Stromal cell of bone marrow (primary cell): ENCODE results near the gene NPPB.

Experiments used
- DNase-seq: peaks from one replicate; pipeline ENCODE4 v3.0.0-alpha.2; 2012; ENCODE audit warnings: low read depth

Gene NPPB

DNA sequence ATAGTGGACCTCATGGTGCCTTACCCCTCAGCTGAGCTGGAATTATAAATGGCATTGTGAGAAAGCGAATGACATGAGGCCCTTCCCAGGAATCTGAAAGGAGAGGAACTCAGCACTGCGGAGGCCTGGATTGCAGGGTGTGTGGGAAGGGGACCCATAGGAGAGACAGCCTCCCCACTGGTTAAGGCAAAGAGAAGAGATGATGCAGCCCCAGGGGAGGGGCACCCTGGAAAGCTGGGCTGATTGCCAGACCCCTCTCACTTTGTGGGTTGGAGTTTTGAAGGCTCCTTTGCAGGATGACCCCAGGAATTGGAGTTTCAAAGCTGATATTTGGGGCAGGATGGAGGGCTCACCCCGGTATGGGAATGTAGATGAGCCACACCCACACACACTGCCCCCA, 2.0 kb downstream of the NPPB start:
- no peak for DNase-seq

DNA sequence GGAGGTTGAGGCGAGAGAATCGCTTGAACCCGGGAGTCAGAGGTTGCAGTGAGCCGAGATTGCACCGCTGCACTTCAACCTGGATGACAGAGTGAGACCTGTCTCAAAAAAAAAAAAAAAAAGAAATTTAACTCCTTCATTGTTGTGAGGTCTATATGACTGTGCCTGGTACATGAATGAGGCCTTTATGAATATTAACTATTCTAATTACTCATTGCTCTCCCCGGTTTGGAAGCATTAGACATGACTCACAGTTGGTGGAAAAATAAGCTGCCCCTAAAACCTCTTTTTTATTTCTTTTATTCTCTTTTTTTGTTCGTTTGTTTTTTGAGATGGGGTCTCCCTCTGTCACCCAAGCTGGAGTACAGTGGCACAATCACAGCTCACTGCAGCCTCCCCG, 3.3 kb downstream of the NPPB start:
- DNase-seq: no peak

DNA sequence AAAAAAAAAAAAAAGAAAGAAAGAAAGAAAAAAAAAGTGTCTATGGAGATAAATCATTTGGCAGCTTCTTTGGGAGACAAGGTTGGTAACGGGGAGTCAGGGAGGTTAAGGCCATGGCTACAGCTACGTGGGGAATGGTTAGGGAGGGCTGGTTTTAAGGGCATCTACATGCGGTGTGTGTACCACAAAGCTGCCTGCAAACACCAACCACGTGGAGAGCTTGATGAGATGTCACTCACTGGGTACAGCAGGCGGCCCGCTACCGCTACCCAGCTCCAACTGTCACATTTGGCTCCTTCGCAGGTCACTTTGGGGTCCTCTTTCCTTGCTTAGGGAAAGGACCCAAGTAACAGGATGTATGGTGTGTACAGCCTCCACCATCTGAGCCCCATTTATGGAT, 4.2 kb downstream of the NPPB start:
- no peak for DNase-seq

DNA sequence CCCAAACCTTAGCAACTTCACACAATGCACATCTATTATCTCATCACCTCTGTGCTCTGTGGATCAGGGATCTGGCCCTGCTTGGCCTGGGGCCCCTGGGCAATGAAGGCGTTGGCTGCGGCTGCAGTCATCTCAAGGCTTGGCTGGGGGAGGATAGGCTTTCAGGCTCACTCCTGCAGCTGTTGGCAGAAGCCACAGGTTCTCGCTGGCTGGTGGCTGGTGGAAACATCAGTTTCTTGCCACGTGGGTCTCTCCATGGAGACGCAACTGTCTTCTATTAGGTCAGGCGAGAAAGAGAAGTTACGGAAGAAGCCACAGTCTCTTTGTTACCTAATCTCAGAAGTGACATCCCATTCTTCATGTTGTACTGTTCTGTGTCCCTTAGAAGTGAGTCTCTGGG, 7.6 kb downstream of the NPPB start:
- no peak for DNase-seq

DNA sequence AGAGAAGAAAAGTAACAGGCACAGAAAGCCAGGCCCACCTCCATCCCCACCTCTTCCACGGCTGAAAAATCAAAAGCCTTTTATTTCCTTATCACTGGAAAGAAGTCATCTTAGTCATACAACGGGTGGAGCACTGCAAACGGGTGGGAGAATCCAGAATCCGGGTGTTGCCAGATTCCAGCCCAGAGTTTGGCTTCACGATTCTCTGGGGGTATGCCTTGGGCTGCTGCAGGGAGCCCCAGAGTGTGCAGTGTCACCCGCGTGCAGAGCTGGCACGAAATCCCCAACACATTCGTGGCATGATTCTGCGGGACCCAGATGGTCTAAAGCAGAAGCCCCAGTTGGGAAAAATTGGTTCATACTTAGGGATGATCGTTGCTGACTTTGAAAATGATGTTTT, 8.6 kb downstream of the NPPB start:
- DNase-seq: no peak

DNA sequence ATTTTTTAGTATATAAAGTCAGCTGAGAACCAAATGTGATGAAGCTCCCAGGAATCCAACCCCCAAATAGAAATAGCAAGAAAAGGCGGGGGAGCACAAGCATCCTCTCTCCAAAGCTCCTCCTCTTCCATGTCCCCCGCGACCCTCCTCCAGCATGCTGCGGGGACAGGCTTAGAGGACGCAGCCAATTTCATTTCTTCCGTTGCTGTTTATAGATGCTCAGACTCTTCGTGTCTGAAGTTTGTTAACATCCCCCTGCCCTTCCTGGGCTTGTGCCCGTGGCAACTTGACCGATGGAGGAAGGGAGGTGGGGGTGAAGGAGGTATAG, 10.4 kb downstream of the NPPB start:
- DNase-seq: no peak

DNA sequence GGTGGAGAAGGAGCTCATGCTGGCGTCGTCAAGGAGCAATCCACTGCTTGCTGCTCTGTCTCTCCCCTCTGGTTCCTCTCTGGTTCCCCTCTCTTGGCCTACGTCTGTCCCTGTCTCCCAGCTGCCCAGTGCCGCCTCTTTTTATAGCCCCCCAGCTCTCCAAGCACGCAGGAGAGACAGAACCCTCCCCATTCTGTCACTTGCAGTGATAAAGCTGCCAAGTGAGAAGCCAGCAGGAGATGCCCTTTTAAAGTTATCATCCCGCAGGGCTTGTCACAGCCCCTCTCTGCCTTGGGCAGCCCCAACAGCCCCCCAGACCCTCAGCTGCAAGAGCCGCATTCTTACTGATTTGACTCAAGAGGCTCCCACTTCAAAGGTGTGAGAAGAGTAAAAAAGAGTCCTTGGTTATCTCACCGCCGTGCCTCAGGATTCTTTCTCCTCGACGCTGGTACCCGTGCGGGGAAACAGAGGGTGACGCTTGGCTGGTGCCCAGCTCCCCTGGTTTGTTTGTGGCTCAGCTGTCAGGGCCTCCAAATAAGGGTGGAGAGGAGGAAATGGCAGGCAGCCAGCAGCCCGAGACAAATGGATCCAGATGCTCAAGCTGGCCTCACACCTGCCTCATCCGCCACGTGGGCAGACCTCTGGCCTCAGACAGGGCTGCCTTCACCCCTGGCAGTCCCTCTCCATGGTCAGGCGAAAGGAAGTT, 10.9 kb downstream of the NPPB start, which contains the start of gene NPPA:
Gene NPPA, minus strand, starts transcription at position 117 of the 706 bp plus-strand sequence. Its CDS starts 99 bp downstream, at position 18.
- no peak for DNase-seq

DNA sequence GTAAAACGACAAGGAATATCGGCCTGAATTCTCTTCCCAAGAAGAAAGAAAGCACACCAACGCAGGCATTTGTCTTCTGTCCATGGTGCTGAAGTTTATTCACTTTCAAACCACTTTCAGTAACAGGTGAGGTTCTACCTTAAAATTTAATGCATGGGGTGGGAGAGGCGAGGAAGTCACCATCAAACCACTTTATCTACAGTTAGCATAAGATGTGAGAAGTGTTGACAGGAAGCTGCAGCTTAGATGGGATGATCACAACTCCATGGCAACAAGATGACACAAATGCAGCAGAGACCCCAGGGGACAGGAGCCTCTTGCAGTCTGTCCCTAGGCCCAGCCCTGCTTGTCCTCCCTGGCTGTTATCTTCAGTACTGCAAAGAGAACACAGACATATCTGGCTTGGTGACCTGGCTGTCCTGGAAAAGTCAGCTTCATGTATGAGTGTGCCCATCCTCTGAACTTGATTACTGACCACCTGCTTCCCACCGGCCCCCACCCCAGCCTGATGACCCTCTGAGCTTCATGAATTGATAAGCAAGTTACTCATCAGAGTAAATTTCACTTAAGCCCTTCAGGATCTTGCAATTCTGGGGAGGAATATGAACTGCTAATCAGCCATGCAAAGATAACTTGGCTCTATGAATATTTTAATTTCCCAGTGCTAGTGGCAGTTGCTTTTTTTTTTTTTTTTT, 13.0 kb downstream of the NPPB start:
- no peak for DNase-seq

DNA sequence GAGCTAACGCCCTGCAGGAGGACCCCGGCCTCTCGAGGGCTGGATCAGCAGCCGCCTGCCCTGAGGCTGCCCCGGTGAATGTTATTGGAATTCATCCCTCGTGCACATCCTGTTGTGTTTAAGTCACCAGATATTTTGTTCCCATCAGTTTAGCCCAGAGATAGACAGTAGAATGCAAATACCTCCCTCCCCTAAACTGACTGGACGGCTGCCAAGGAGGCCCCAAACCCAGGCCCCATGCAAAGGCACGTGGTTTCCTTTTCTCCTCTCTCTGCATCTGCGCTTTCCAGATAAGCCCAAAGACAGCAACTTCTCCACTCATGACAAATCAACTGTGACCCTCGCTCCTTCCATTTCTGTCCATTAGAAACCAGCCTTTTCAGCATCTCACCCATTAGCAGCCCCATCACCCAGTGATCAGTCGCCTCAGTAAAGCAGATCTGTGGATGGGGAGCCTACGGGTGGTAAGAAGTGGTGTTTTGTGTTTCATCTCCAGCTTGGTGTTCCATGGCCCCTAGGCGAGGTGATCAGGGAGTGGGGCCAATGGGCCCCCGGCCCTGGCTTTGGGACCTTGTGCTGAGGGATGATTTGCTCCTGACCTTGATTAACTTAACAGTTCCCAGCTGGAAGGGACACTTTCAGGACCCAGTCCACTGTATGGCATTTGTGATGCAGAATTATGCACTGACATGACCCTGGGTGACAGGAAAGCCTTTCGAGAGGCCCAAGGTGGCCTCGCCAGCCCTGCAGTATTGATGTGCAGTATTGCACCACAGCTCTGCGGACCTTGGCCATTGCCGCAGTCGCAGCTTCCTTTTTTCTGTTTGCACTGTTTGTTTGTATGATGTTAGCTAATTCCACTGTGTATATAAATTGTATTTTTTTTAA, 16.3 kb downstream of the NPPB start:
- DNase-seq: no peak

DNA sequence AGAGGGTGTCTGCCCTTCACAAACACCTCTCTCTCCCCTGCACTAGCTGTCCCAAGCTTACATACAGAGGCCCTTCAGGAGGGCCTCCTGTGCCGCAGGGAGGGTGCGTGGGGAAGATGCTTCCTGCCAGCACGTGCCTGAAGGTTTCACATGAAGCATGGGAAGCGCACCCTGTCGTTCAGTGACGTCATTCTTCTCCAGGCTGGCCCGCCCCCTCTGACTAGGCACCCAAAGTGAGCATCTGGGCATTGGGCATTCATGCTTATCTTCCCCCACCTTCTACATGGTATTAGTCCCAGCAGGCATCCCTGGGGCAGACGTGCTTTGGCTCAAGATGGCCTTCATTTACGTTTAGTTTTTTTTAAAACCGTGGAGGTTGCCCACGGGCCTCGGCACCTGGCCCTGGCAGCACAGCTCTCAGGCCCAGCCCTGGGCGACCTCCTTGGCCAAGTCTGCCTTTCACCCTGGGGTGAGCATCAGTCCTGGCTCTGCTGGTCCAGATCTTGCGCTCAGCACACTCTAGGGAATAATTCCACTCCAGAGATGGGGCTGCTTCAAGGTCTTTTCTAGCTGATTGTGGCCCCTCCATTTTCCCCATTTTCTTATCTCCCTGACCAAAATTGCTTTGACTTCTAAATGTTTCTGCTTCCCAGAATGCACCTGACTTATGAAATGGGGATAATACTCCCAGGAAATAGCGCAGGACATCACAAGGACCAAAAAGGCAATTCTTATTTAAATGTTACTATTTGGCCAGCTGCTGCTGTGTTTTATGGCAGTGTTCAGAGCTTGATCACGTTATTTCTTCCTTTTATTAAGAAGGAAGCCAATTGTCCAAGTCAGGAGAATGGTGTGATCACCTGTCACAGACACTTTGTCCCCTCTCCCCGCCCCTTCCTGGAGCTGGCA, 17.2 kb downstream of the NPPB start:
- DNase-seq: no peak

DNA sequence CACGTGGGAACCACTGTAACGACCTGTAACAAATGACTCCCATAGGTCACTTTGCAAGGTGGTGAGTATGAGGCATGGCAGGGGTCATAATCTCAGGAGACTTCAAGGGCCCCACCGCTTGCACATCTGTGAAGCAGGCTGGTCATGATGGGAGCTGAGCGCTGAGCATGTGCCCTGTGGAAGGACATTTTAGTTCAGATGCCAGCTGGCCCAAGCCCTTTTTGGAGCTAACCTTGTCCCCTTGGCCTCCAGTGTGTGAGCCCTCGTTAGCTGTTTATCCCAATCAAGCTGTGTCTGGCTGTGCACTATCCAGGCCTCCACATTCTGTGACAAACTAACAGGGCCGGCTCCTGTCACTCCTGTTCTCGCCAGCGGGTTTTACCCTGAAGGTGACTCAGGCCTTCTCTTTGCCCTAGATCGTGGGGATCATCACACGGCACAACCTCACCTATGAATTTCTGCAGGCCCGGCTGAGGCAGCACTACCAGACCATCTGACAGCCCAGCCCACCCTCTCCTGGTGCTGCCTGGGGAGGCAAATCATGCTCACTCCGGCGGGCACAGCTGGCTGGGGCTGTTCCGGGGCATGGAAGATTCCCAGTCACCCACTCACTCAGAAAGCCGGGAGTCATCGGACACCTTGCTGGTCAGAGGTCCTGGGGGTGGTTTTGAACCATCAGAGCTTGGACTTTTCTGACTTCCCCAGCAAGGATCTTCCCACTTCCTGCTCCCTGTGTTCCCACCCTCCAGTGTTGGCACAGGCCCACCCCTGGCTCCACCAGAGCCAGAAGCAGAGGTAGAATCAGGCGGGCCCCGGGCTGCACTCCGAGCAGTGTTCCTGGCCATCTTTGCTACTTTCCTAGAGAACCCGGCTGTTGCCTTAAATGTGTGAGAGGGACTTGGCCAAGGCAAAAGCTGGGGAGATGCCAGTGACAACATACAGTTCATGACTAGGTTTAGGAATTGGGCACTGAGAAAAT, 18.7 kb downstream of the NPPB start:
- DNase-seq: no peak

DNA sequence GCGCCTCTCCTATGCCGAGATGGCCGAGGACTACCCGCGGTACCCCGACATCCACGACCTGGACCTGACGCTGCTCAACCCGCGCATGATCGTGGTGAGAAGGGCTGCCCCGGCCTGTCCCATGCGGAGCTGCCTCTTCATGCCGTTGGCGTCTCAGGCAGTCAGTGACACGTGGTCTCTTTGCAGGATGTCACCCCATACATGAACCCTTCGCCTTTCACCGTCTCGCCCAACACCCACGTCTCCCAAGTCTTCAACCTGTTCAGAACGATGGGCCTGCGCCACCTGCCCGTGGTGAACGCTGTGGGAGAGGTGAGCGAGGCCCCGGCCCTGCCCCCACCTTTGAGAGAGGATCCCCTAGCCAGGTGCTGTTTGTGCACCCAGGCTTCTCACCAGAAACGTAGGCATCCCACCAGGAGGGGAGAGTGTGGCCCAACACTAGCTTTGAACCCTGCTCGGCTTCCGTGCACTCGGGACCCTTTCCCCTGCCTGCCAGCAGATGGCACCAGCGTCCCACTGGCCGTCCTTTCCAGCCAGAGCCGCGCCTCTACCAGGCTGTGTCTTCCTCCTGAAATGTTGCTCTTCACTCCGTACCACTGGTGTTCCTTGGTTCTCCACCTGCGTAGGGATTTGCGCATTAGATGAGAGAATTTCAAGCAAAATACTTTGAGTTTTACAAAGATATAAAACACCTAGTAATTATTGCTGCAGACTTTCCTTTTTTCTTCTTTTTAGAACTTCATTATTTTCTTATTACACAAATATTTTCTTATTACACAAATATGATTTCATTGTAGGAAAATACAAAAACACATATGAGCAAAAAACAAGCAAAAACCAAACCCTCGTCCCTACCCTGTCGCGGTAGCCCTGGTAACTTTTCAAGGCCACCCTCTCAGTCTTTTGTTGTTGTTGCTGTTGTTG, 20.1 kb downstream of the NPPB start:
- DNase-seq: peak; percentile 19

DNA sequence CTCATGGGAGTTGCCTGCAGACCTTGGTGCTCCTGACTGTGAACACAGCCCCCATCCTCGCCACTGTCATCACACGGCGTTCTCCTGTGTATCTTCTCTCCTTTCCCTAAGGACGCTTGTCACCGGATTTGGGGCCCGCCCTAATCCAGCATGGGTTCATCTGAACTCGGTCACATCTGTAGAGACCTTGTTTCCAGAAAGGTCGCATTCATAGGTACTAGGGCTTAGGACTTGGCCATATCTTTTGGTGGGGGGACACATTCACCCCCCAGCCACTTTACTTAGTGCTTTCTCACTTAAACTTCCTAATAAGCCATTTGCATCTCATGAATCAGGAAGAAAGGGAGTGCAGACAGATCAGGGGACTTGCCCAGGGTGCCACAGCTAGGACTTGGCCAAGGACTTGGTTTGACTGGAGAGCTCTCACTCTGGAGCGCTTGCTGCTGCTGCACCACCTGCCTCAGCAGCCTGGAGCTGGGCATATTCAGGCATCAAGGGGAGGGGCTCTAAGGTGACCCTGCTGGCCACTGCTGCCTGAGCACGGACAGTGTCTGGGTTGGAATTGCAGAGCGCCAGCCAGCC, 20.9 kb downstream of the NPPB start:
- no peak for DNase-seq

DNA sequence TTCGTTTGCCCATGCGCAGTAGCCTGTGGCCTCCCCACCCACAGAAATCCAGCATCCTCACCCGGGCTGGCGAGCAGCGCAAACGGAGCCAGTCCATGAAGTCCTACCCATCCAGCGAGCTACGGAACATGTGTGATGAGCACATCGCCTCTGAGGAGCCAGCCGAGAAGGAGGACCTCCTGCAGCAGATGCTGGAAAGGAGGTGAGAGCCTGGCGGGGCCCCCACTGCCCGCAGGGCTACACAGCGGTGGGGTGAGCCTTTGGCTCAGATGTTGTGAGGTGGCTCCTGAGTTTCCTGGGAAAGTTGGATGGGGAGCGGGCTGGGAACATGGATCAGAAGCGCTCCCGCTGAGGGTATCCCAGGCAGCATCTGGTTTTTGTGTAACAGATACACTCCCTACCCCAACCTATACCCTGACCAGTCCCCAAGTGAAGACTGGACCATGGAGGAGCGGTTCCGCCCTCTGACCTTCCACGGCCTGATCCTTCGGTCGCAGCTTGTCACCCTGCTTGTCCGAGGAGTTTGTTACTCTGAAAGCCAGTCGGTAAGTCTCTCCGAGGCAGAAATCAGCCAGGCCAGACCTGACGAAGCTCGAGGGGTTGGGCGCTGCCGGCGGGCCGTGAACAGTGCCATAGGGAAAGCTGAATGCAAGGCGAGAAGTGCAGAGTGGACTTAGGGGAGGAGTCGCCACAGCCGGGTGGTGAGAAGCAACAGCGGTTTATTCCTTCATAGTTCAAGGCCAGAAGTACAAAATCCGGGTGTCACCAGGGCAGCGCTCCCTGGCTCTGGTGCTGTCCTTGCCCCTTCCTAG, 21.6 kb downstream of the NPPB start:
- DNase-seq: no peak

DNA sequence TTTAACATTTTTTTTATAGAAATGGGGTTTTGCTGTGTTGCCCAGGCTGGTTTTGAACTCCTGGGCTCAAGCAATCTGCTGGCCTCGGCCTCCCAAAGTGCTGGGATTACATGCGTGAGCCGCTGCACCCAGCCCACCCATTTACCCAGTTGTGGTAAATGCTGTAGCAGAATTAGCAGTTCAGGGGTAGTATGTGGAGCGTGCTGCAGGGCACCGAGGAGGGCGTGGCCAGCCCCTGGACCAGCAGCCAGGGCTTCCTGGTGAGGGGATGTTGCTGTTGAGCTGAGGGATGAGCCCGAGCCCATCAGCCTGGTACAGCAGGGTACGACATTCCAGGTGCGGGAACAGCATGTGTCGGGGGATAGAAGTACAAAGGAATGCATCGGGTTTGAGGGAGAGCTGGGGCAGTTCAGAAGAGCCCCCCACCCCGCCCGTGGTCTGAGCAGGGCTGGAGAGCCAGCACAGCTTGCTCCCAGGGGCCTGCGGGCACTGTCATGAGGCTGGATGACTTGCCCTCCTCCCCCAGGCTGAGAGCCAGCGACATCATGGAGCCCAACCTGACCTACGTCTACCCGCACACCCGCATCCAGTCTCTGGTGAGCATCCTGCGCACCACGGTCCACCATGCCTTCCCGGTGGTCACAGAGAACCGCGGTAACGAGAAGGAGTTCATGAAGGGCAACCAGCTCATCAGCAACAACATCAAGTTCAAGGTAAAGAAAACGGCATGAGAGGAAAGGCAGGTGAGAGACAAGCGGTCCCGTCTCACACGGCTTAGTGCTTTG, 23.1 kb downstream of the NPPB start:
- no peak for DNase-seq

DNA sequence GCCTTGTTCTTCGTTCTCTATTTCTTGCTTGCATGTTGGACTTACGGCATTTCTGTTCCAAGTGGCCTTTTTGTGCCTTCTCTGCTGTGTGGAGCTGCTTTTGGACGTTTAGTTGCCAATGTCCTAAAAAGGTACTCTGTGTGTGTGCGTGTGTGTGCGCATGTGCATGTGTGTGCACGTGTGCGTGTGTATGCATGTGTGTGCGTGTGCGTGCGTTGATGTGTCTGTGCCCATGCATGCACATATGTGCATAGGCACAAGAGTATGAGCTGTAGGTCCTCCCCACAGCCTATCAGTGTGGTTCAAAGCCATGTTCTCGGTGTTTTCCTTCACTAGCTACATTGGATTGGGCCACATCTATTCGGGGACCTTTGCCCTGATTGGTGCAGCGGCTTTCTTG, 24.8 kb downstream of the NPPB start:
- DNase-seq: no peak

DNA sequence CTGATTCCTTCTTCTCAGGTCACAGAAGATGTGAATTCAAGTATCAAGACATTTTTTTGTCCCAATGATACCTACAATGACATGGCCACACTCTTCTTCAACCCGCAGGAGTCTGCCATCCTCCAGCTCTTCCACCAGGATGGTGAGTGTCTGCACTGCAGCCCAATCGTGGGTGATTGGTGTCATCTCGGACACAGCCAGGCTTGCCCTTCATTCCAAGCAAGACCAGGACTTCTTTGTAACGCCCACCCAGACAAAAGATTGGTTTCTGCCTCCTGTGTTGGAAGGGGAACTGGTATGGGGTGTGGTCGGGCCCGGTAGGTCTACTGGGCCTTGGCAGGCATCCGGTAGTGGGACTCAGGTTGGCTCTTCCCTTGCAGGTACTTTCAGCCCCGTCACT, 25.2 kb downstream of the NPPB start:
- DNase-seq: no peak
